PC-9 (cell line): ENCODE results near the gene SLC37A3. TPM values are rescaled to one million over a fixed set of nuclear protein-coding genes. Genes with fewer than 3 reads are reported as not detected.

Experiments
- Bru-seq: library from RNA; stranded (reverse); fragments of 400-500 nt; gene quantifications from one replicate; lab custom pipeline; 2021; lab: Mats Ljungman, UMichigan
- BruChase-seq, 2 experiments: library from RNA; stranded (reverse); fragments of 400-500 nt; gene quantifications; one replicate each; lab custom pipeline; 2021; lab: Mats Ljungman, UMichigan
- BruUV-seq: library from RNA; stranded (reverse); fragments of 400-500 nt; replicated peaks from 2 replicates; lab custom pipeline; 2021; lab: Mats Ljungman, UMichigan
- CTCF ChIA-PET: fragments of 300-600 bp; sonication (Branson Sonifier 250); formaldehyde crosslinking; loops from one replicate; lab custom pipeline; 2022; ENCODE audit warnings: antibody characterized with exemption; lab: Charles Lee
- POLR2A ChIA-PET: fragments of 300-600 bp; sonication (Branson Sonifier 250); formaldehyde crosslinking; loops from one replicate; lab custom pipeline; 2022; ENCODE audit warnings: antibody characterized with exemption; ENCODE audit not compliant: unreplicated experiment; lab: Charles Lee
- DNase-seq, 2 experiments: peaks; one replicate each; pipeline versions ENCODE4 v3.0.0 to v3.0.0-alpha.2; 2015 to 2022; ENCODE audit warnings: mixed read lengths in 1 of 2
- H2AFZ ChIP-seq: fragments of 200-600 bp; sonication (generic); 2 replicates; pipeline ENCODE4 v1.8.1; 2017; ENCODE audit warnings: antibody characterized with exemption
- H3F3A ChIP-seq: fragments of 200-600 bp; sonication (generic); 2 replicates; pipeline ENCODE4 v1.8.1; 2017; ENCODE audit warnings: antibody characterized with exemption, mild to moderate bottlenecking, low read depth; ENCODE audit not compliant: insufficient read depth
- H3K27ac ChIP-seq: fragments of 200-600 bp; sonication (generic); 2 replicates; pipeline ENCODE4 v1.6.1; 2016; ENCODE audit warnings: mixed run types
- H3K27me3 ChIP-seq: fragments of 200-600 bp; sonication (generic); 2 replicates; pipeline ENCODE4 v1.6.1; 2016; ENCODE audit warnings: low read depth, mixed run types; ENCODE audit not compliant: insufficient read depth
- H3K36me3 ChIP-seq: fragments of 200-600 bp; sonication (generic); 2 replicates; pipeline ENCODE4 v1.6.1; 2016; ENCODE audit warnings: low read depth, mixed run types
- H3K4me1 ChIP-seq: fragments of 200-600 bp; sonication (generic); replicated peaks from 2 replicates; pipeline ENCODE4 v1.6.1; 2016; ENCODE audit warnings: mixed run types; ENCODE audit not compliant: insufficient read depth
- H3K4me2 ChIP-seq: fragments of 200-600 bp; sonication (generic); 2 replicates; pipeline ENCODE4 v1.6.1; 2017; ENCODE audit warnings: mixed run types
- H3K4me3 ChIP-seq: fragments of 200-600 bp; sonication (generic); 2 replicates; pipeline ENCODE4 v1.6.1; 2016; ENCODE audit warnings: mixed run types
- H3K79me2 ChIP-seq: fragments of 200-600 bp; sonication (generic); 2 replicates; pipeline ENCODE4 v1.6.1; 2017; ENCODE audit warnings: low read depth, mixed run types
- H3K9me2 ChIP-seq: fragments of 200-600 bp; sonication (generic); 2 replicates; pipeline ENCODE4 v1.8.1; 2017; ENCODE audit warnings: mild to moderate bottlenecking; ENCODE audit not compliant: insufficient read depth
- H3K9me3 ChIP-seq: fragments of 200-600 bp; sonication (generic); 2 replicates; pipeline ENCODE4 v1.8.1; 2016; ENCODE audit warnings: low read depth; ENCODE audit not compliant: insufficient read depth
- H4K20me1 ChIP-seq: fragments of 200-600 bp; sonication (generic); 2 replicates; pipeline ENCODE4 v1.8.1; 2017; ENCODE audit not compliant: insufficient read depth
- CTCF ChIP-seq: fragments of 200-600 bp; sonication (generic); conservative IDR thresholded peaks from 2 replicates; pipeline ENCODE4 v1.6.1; 2017; ENCODE audit warnings: mixed run types, antibody characterized with exemption, mild to moderate bottlenecking, moderate library complexity
- EZH2 ChIP-seq: fragments of 200-600 bp; sonication (generic); IDR thresholded peaks from 2 replicates; pipeline ENCODE4 v1.8.0; 2017; ENCODE audit warnings: antibody characterized with exemption, low read depth
- intact Hi-C: fragments of 100-400 bp; cut with micrococcal nuclease; formaldehyde crosslinking; loops from one replicate; pipeline ENCODE4 v1.10.0; 2022; ENCODE audit not compliant: unreplicated experiment
- long read RNA-seq: library from polyadenylated mRNA; stranded (forward); transcript quantifications from one replicate; pipeline ENCODE4 v2.0.0, GENCODE V29; 2022
- total RNA-seq: library from RNA; stranded (reverse); gene quantifications from 2 replicates; pipeline ENCODE4 v1.2.3, GENCODE V29; 2021

SLC37A3 gene, protein sequence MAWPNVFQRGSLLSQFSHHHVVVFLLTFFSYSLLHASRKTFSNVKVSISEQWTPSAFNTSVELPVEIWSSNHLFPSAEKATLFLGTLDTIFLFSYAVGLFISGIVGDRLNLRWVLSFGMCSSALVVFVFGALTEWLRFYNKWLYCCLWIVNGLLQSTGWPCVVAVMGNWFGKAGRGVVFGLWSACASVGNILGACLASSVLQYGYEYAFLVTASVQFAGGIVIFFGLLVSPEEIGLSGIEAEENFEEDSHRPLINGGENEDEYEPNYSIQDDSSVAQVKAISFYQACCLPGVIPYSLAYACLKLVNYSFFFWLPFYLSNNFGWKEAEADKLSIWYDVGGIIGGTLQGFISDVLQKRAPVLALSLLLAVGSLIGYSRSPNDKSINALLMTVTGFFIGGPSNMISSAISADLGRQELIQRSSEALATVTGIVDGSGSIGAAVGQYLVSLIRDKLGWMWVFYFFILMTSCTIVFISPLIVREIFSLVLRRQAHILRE
- total RNA-seq: 42.4 and 54.8 TPM in 2 replicates
- percentile 75 among the genes with signal in this experiment for Bru-seq, nascent RNA
- BruChase-seq, experiment 1, labeled RNA remaining after a 2-hour chase: percentile 72 among the genes with signal in this experiment
- BruChase-seq, experiment 2, labeled RNA remaining after a 6-hour chase: percentile 78 among the genes with signal in this experiment
- long read RNA-seq, transcript SLC37A3-201 (15 exons, 3,349 nt): major isoform, 51 of 94 reads
- long read RNA-seq, partial matches to known transcripts: 2 of 94 reads
- long read RNA-seq, other reads (novel, unspliced or antisense): 35 of 94 reads

- peak within 1 kb of the TSS; percentile 82 for H3K4me2 ChIP-seq
- H3K4me1 ChIP-seq: peaks cover 31% of the 10 kb centered on the region
- no peaks in the 10 kb centered on the region for H3K36me3 ChIP-seq
- peaks cover 50% of the 10 kb centered on the region for H3K79me2 ChIP-seq
- peaks cover 22% of the 10 kb centered on the region for H3F3A ChIP-seq
- ChIA-PET POLR2A (interaction anchor here (0.6 kb wide), 1 partner anchor 484 kb away, joined by 6 read pairs; no protein-coding TSS in a partner anchor), CTCF (interaction anchor here (0.6 kb wide), 1 partner anchor 41 kb away, joined by 3 read pairs; no protein-coding TSS in a partner anchor)
- intact Hi-C loops: no loop called here
- DNase-seq: peak; percentile 75 to 92
- 0 out of 2 replicates have a peak within 1 kb of the TSS, but pooled peaks have one; percentile 7 for H3K27ac ChIP-seq
- peak within 1 kb of the TSS; percentile 93 for H2AFZ ChIP-seq
- TF ChIP-seq EZH2 (no peak), CTCF (no peak)
- no peaks in the 10 kb centered on the region for H3K9me3 ChIP-seq
- TSS peak; percentile 26 for BruUV-seq
- H3K27me3 ChIP-seq: no peaks in the 10 kb centered on the region
- H4K20me1 ChIP-seq: peaks cover 14% of the 10 kb centered on the region
- no peaks in the 10 kb centered on the region for H3K9me2 ChIP-seq
- peak within 1 kb of the TSS; percentile 90 for H3K4me3 ChIP-seq
Observed at GRCh38 chr7:140397784-140398750, at the start of gene SLC37A3. SLC37A3 (minus strand) TSS chr7:140398530; CDS start chr7:140382526, 16,004 bp downstream.

DNA sequence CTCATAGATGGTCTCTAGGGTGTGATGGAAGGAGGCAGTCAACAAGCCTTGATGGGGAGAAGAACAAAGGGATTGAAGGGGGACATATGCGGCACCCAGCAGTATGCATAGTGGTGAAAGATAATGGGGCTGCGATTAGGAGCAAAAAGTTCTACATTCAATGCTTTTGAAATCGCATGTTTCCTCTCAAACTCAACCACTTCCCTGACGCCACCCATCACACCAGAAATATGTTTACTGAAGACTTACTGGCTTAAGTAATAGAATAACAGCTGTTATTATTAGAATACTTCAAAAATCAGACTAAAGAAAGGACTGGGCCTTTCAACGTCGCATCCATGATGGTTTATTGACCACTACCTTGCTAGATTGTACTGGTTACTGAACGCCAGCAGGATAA lies 49.5 kb upstream of the SLC37A3 start:
- Histone ChIP-seq H3K9me3 (no peaks in the 10 kb centered on the region), H3K36me3 (no peaks in the 10 kb centered on the region), H3F3A (peaks cover 8% of the 10 kb centered on the region; the same call in 1 of the 2 replicates), H3K9me2 (no peaks in the 10 kb centered on the region), H3K79me2 (no peaks in the 10 kb centered on the region), H3K27me3 (no peaks in the 10 kb centered on the region), H4K20me1 (no peaks in the 10 kb centered on the region), H3K27ac (no peak overlapping the region), H2AFZ (no peak overlapping the region), H3K4me1 (no peaks in the 10 kb centered on the region), H3K4me3 (no peak overlapping the region), H3K4me2 (no peak overlapping the region)
- intact Hi-C loops: no loop called here
- no TSS peak for BruUV-seq
- DNase-seq: no peak
- CTCF ChIA-PET: no interaction called here
- TF ChIP-seq CTCF (no peak), EZH2 (no peak)
- POLR2A ChIA-PET: no interaction called here
